ENCODE measurements around the gene CEP104. TPM values are rescaled to one million over a fixed set of nuclear protein-coding genes. Genes with fewer than 3 reads are reported as not detected.

CEP104 gene
- total RNA-seq, 1 donor from 2014 or later: 50.2 TPM

DNA sequence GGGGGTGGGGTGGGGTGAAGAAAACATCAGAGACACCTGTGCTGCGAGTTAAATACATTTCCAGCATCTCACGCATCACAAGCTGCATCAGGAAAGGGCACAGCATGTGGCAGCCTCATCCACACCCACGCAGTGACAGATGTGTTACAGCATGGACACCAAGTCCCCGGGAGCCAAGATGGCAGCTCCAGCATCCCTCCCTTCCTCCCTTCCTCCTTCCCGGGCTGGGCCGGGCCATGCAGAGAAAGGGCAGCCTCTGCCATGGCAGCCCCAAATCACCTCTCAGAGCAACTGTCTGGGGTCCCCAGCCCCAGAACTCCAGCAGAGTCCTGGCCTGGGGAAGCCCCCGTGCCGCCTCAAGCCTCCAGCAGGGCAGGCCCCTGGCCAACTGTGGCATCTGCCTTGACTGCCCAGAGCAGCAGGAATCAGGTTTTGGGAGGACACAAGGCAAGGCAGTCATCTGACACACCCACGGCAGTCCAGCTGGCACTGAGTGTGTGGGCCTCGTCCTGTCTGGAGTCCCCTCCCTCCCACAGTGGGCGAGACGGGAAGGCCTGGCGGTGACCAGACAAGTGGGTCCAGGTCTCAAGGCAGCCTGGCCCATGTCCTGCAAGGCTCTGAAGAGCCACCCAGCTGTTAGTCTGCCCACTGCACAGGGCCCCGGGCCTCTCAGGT, 78.3 kb downstream of the CEP104 start:
- no peak for DNase-seq (ENCODE audit: low spot score)

DNA sequence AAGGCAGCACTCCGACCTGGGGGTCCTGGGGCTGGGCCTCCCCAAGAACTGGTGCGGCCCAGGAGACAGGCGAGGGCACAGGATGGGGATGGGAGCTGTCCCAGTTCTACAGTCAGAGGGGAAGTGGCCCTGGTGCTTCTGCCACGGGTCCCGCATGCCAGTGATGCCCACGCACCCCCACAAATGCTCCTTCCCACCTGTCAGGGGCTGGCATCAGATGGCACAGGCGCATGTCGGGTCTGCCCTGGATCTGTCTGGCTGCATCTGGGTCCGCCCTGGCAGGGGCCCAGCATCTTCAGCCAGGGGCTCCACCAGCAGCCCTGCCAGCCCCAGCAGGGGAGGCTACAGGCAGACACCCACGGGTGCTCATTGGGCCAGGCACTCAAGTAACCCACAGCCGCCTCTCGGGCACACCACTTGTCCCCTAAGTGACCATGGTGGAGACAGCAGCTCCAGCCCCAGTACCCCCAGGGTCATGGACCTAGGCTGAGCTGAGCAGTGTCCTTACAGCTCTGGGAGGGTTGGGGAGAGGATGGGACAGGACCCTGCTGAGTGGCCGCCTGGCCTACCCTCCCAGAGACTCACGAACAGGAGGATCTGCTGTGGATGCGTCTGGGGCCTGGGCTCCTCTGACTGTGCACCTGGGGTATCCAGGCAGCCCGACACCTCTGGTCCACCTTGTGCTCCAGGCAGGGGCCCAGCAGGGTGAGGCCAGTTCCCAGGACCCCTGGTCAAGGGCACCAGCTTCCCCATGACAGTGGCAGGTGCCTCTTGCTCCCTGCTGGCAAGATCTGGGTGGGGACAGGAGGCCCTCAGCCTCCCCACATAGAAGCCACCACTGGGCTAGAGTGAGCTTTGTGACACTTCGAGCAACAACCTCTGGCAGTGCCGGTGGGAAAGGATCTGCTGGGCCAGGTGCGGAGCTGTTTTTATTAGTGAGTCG, 79.1 kb downstream of the CEP104 start:
- DNase-seq (ENCODE audit: low spot score): no peak

DNA sequence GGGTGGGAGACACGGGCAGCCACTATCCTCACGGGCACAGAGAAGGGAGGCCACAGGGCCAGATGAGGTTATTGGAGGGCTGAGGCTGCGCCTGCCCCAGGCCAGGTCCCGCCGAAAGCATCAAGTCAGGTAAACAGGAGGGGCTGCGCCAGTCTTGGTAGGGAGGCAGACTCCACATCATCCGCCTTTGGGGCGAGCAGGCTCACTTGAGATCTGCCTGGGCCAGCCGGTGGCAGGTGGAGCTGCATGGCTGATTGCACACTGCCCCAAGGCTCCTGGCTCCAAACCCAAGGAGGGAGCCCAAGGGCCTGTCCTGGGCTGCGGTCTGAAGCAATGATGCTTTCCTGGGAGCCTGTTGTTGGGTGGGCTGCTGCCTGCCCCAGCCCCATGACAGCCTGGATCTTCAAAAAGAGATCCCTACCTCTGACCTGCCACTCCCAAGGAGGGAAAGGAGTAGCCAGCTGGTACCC, 79.9 kb downstream of the CEP104 start:
- no peak for DNase-seq (ENCODE audit: low spot score)

DNA sequence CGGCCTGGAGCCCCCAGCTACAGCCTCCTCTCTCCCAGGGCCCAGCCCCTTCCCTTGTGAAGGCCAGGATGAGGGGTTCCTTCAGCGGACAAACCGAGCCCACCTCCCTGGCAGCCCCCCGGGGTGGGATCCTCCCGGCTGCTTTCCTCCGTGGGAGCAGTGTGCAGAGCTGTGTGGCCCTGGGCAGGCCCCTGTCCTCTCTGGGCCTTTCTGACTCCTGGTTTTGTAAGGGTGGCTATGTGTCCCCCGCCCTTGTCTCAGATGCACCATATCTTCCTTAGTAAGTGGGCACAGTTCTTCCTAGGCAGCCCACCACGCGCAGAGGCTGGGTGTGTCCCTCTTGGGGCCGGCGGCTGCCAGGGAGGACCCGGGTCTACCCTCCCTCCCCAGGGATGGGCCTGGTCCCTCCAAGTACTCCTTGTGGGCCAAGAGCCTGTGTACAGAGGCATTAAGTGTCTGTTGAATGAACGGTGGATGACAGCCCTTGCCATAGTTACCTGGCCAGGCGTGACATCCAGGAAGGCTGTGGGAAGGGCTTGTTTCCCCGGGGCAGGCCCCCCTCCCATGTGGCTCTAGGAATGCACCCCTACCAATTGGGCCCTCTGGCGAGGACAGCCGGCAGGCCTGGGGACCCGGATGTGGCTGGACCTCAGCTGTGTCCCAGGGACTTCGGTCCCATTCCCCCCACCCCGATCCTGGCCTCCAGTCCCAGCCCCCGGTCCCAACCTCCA, 80.6 kb downstream of the CEP104 start:
- no peak for DNase-seq (ENCODE audit: low spot score)

DNA sequence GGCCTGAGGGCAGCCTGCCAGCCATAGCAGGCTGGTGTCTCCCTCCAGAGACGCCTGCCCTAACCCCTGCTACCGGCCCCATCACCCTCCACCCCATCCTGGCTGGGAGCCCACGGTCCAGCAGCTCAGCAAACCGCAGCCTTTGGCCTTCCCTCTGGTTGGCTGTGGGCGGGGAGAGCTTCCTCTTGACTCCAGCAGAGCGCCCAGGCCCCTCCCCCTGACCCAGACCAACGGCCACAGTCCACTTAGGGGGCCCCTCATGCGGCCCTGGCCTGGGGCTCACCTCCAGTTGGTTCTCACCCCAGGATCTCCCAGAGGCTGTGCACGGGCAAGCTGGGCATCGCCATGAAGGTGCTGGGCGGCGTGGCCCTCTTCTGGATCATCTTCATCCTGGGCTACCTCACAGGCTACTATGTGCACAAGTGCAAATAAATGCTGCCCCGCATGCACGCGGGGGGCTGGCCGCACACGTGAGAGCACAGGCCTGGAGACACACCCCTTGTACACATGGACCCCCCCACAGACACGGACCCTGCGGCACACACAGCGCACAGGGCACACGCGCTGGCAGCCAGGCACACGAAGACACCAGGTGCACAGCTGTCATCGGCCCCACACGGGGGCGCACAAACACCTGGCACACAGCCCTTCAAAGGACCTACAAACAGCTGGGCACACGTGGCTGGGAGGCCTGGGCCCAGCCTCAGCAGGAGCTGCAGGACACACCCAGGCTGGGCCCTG, 81.4 kb downstream of the CEP104 start:
- DNase-seq (ENCODE audit: low spot score): no peak

DNA sequence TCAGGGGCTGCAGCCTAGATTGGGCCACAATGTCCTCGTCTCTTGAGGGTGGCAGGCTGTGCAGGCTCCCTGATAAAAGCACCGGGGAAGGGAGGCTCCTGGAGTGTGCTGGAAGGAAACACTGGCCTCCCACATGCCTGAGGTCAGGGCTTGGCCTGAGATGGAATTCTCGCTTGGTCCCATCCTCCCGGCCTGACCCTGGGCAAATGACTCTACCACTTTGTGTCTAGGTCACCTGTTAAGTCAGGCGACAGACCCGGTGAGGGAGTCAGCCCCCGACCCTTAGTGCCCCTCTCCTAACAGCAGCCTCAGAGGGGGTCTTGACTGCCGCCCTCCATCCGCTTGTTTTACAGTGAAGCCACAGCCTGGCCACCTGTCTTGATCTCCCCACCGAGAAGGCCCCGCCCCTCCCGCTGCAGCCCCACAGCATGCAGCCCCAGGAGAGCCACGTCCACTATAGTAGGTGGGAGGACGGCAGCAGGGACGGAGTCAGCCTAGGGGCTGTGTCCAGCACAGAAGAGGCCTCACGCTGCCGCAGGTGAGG, 82.0 kb downstream of the CEP104 start:
- no peak for DNase-seq (ENCODE audit: low spot score)

DNA sequence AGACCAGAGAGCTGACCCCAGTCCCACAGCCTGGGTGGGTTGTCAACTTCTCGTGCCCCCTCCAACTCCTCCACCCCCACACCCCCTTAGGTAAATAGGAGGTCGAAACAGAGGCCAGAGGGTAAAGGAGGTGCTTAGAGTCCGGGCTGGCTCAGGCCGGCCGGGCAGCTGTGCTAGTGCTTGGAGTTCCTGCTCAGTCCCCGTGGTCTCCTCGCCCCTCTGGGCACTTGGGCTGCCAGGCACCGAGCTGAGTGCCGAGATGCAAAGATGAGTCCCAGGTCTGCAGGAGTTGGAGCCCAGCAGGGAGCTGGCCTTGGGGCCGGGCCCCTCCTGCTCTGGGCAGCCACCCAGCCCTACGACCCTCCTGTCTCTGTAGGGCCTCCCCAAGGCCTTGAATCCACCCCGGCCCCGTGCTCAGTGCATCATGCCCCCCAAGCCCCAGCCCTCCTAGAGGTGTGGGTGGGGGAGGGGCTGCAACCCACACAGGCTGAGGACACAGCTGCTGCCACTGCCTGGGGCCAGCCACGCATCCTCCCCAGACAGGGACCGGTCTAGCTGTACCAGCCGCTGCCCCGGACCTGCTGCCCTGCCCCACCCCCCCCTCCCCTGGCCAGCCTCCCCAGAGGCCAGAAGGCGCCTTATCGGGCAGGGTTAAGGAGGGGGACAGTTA, 82.6 kb downstream of the CEP104 start:
- DNase-seq (ENCODE audit: low spot score): no peak

DNA sequence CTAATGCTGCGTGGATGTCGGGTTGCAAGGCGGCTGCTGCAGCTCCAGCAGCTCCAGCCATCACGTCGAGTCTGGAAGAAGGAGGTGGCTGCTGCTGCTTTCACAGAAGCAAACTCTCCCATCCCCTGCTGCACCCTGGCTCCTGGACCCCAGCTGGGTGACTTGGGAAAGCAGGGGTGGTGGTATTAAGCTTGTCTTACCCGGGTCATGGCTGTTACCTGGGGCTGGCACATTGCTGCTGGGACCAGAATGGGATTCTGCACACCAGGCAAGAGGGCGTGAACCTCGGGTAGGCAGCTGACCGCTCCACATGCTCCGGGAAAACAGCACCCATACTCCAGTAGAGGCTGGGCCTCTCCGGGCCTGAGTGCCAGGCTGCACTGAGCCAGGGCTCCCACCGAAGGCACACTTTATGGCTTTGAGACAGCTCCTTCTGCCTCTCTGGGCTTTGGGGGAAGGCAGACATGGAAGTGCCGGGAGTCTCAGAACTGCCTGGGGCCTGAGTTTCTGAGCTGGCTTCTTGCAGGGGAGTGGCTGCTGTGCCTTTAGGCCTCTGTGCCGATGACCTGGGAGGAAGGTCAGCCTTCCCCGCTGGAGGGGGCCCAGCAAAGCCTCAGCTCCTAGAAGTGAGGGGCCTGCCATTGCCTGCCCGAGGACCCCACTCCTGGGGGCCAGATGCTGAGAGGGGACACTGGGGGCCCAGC, 83.3 kb downstream of the CEP104 start:
- DNase-seq (ENCODE audit: low spot score): no peak

DNA sequence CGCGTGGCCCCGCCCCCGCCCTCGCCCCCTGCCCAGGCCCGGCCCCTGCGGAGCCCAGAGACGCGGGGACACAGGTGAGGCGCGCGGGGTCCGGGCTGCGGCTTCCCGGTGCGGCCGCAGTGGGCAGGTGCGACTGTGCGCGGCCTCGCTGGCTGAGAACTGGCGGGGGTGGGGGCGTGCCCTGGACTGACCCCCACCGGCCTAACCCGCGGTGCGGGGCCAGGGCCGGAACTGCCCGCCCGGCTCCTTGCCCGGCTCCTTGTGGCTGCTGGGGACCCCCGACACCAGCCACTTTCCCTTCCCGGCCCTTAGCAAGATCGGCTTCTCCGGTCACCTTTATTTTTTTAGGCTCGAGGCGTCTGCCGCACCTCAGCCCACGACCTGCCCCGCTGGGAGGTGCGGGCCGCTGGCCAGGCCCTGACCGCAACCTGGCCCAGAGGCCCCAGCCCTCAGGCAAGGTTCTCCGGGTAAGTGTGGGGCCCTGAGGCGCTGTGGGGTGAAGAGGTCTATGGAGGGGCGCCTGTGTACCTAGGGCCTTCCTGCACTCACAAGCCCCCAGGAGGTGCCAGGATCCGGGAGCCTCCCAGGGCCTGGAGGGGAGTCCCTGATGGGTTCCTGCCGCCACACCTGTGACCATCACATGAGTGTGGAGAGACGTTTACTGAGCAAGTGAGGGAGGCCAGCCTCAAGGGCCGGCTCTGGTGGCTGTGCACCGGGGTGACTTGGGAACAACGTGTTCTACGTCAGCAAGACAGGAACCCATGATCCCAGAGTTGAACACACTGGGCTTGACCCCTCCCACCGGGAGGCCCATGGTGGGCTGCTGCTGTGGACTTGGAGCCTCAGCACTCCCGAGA, 84.1 kb downstream of the CEP104 start, which contains the start of gene SMIM1:
Gene SMIM1 (plus strand): TSS at position 35 of the 857 bp plus-strand sequence. CDS start 2,625 bp downstream, outside the sequence.
- DNase-seq (ENCODE audit: low spot score): no peak

DNA sequence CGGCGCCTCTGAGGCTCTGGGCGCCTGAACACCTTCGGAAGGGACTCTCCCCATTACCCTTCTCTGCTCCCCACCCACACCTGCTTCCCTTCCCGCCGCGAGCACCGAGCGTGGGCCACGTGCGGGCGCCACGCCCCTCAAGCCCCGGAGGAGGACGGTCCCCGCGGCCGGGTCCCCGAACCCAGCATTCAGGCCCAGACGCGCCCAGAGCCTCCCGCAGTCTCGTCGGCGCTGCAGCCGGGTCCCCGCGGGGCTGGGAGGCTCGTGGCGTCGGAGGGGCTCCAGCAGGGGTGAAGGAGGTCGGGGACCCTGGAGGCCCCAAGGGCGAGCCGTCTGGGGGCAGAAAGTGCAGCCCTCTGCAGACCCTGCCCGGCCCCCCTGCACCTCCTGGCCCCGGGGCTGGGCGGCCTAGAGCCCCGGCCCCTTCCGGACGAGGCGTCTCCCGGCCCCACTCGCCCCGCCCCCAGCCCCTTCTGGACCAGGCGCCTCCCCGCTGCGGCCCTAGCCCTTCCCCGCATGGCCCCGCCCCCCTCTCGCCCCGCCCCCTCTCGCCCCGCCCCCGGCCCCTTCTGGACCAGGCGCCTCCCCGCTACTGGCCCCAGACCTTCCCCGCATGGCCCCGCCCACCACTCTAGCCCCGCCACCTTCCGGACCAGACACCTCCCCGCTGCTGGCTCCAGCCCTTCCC, 84.8 kb downstream of the CEP104 start:
- DNase-seq (ENCODE audit: low spot score): peak; percentile 93

DNA sequence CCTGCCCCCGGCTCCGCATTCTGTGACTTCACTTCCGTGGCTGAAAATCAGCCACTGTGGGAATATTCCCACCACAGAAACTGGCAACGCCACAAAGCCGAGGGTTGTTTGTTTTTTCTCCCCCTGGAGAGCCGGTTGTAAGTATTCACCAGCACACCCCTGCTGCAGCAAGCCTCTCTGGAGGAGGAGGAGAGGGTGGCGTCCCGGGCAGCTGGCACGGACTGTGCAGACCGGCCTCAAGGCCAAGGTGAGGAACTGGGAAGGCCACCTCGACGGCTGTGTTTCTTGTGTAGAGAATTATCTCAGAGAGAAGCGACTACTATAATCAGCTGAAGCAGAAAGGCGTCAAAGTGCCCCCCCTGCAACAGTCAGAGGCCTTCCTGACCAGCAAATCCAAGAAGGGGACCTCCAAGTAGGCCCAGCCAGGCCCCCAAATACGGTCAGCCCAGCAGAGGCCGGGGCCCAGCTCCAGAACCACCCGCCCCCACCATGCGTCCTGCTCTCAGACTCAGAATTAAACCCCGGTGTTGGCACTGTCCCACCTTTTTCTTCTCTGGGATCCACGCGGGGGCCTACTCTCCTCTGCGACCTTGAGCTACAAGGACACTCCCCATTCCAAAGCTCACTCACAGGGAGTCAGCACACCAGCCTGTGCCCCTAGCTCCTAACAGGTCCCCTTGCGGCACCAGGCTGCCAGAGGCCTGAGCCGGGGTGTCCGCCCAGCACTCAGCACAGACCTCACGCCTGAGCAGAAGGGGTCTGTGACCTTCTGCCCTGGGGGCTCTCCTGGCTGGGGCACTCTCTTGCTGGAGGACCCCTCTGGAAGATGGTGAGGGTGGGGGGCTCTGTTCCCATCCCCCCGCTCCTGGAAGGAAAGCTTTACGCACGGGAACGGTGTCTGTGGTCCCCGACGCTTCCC, 85.6 kb downstream of the CEP104 start:
- no peak for DNase-seq (ENCODE audit: low spot score)

DNA sequence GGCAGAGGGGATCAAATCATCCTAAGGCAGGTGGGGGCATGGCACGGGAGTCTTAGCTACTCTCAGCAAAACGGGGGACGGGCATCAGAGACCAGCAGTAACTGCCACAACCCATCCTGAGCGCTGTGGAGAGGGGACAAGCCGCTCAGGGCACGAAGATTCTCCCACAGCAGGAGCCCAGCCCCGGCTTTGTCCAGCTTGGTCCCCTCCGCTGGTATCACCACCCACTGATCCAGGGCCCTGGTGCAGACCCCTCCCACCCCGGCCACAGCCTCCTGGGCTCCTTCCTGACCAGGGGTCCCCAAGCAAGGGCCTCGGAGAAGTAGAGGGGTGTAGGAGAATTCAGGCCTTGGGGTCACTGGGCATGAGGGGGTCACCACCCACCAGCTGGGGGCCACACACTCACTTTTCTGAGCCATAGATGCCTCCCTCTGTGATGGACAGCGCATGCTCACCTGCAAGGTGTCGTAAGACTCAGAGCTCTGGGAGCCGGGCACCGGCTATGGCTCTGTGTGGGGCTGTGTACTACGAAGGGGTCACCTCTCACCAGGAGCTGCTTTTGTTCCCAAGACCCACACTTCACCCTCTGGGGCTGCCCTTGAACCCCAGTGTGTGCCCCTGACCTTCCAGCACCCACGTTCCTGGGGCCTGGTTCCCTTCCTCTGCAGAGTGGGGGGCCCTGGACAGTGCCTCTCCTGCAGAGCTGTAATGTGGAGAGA, 86.8 kb downstream of the CEP104 start:
- no peak for DNase-seq (ENCODE audit: low spot score)

DNA sequence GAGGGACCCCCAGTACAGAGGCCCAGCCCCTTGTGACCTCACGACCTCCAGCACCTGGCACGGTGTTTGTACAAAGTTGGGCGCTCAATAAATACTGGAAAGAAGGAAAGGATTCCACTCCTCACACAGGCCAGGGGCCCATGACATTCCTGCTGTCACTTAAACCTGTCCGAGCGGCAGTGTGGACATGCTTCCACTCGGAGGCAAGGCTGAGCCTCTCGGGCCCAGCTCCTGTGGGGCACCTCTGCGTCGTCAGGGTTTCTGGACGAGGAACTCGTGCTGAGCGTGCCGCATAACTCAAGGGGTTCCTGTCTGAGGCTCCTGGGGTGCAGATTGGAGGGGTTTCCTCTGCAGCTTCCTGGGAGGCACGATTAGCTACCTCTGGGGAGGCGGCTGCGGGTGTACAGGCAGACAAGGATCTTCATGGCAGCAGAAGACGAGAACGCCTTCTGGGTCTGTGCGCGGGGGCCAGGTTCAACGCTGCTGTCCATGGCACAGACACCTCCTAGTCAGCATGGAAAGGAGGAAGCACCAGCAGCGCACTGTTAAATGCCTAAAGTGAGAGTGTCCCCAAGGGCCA, 88.1 kb downstream of the CEP104 start:
- no peak for DNase-seq (ENCODE audit: low spot score)

DNA sequence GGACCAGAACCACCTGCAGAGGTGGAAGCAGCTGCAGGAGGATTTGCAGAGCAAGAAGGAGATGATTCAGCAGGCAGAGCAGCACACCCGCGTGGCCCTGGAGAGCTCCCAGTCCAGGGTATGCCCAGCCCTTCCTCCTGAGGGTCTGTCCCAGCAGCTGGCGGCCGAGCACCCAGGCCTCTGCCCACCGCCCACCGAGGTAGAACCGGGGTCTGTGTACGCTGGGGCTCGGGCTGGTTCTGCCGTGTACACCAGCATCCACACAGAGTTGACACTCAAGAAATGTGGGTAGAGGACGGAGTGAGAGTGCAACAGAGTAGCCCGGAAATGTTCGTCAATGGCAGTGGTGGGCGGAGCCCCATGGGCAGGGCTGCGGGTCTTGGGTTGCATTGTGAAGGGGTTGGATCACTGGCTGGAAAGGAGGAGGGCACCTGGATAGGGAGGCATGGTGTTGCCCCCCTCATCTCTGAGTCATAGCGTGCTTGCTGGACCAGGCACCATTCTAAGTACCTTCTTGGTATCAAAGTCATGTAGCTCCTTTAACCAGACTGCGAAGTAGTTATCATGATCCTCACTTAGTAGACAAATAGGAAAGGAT, 89.6 kb downstream of the CEP104 start:
- DNase-seq (ENCODE audit: low spot score): no peak

DNA sequence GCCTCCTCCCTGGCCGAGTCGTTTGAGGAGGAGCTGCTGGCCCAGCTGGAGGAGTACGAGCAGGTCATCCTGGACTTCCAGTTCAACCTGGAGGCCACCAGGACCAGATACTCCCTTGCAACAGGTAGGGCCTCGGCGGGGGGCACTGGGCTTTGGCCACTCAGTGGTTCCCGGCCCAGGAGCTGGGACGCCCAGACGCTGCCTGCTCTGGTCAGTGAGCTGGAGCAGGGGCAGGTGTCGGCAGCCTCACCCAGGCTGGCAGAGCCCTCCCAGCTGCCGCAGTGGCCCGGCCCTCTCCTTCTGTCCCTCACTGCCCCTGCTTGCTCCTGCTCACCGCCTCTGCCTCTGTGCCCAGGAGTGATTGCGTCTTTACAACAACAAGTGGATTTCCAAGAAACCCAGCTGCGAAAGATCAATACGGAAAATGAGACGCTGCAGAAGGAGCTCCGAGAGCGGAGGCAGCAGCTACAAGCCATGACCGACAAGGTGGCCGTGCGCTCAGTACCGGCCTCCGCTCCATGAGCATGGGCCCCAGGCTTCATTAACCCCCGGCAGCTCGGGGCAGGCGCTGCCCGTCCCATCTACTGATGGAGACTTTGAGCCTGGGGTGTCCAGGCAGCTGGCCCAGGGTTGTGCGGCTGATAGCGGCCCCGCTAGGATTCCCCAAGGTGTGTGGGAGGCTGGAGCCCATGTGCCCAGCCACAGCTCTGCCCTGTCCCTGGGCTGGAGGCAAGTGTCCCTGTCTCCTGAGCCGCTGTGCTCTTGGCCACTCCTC, 93.5 kb downstream of the CEP104 start:
- no peak for DNase-seq (ENCODE audit: low spot score)

All from ureter (tissue), 1 donor.